ENCODE data around the gene CUL9. TPM values are rescaled to one million over a fixed set of nuclear protein-coding genes. Genes with fewer than 3 reads are reported as not detected.

CUL9 gene
- total and polyA plus RNA-seq, 2 donors from 2014 or later = 34.7 to 47.3 TPM

- no peak overlapping the region for H3K27ac ChIP-seq (ENCODE audit: low read depth in 2 of 2, low read length in 2 of 2)
- no peaks in the 10 kb centered on the region for H3K27me3 ChIP-seq (ENCODE audit: control insufficient read depth, insufficient read depth, low read length)
- no peak overlapping the region for H3K9ac ChIP-seq (ENCODE audit: low read length in 3 of 3)
- intact Hi-C loops (cut with DNase I) = no loop called here
- no peak overlapping the region for H3K4me3 ChIP-seq (ENCODE audit: low read length in 3 of 3)
- H3K4me1 ChIP-seq (ENCODE audit: control insufficient read depth in 2 of 3, insufficient read depth in 2 of 3, low read depth in 1 of 3, low read length in 3 of 3) = no peaks in the 10 kb centered on the region
- no peaks in the 10 kb centered on the region for H3K9me3 ChIP-seq (ENCODE audit: control insufficient read depth in 2 of 3, insufficient read depth in 1 of 3, low read length in 3 of 3)
- H3K36me3 ChIP-seq (ENCODE audit: control insufficient read depth in 2 of 3, insufficient read depth in 3 of 3, low read length in 3 of 3) = peaks cover 0 to 22% (median 20%) of the 10 kb centered on the region in 3 donors
- no peak for TF ChIP-seq CTCF (IDR thresholded peaks at IDR 0.05; ENCODE audit: borderline replicate concordance, extremely low read depth, insufficient read depth)
- FAIRE-seq = no peak
- peak in 1 of 5 donors; percentile 16 for DNase-seq
Measured at GRCh38 chr6:43200541-43200940, 18.5 kb downstream of the CUL9 start.

GRCh38 chr6:43202451-43202850 is 20.5 kb downstream of the CUL9 start:
- DNase-seq (peak in 1 of 5 donors; percentile 0), FAIRE-seq (no peak)
- Histone ChIP-seq H3K9ac (ENCODE audit: low read length in 3 of 3) (no peak overlapping the region), H3K9me3 (ENCODE audit: control insufficient read depth in 2 of 3, insufficient read depth in 1 of 3, low read length in 3 of 3) (no peaks in the 10 kb centered on the region), H3K27ac (ENCODE audit: low read depth in 2 of 2, low read length in 2 of 2) (no peak overlapping the region), H3K27me3 (ENCODE audit: control insufficient read depth, insufficient read depth, low read length) (no peaks in the 10 kb centered on the region), H3K4me3 (ENCODE audit: low read length in 3 of 3) (no peak overlapping the region), H3K4me1 (ENCODE audit: control insufficient read depth in 2 of 3, insufficient read depth in 2 of 3, low read depth in 1 of 3, low read length in 3 of 3) (no peaks in the 10 kb centered on the region), H3K36me3 (ENCODE audit: control insufficient read depth in 2 of 3, insufficient read depth in 3 of 3, low read length in 3 of 3) (peaks cover 0 to 12% (median 9%) of the 10 kb centered on the region in 3 donors)
- TF ChIP-seq CTCF (IDR thresholded peaks at IDR 0.05; ENCODE audit: borderline replicate concordance, extremely low read depth, insufficient read depth) = no peak
- intact Hi-C loops (cut with DNase I) = no loop called here

GRCh38 chr6:43203029-43203717 is 21.2 kb downstream of the CUL9 start:
- Histone ChIP-seq H3K4me3 (ENCODE audit: low read length in 3 of 3) (no peak overlapping the region), H3K27ac (ENCODE audit: low read depth in 2 of 2, low read length in 2 of 2) (no peak overlapping the region), H3K36me3 (ENCODE audit: control insufficient read depth in 2 of 3, insufficient read depth in 3 of 3, low read length in 3 of 3) (peaks cover 0 to 12% (median 9%) of the 10 kb centered on the region in 3 donors), H3K27me3 (ENCODE audit: control insufficient read depth, insufficient read depth, low read length) (no peaks in the 10 kb centered on the region), H3K4me1 (ENCODE audit: control insufficient read depth in 2 of 3, insufficient read depth in 2 of 3, low read depth in 1 of 3, low read length in 3 of 3) (no peaks in the 10 kb centered on the region), H3K9ac (ENCODE audit: low read length in 3 of 3) (no peak overlapping the region), H3K9me3 (ENCODE audit: control insufficient read depth in 2 of 3, insufficient read depth in 1 of 3, low read length in 3 of 3) (no peaks in the 10 kb centered on the region)
- DNase-seq (peak in 1 of 5 donors; percentile 28), FAIRE-seq (no peak)
- no peak for TF ChIP-seq CTCF (IDR thresholded peaks at IDR 0.05; ENCODE audit: borderline replicate concordance, extremely low read depth, insufficient read depth)
- intact Hi-C loops (cut with DNase I) = no loop called here

Measured in kidney (tissue), 14 donors.